Esophagus muscularis mucosa (tissue), 4 donors: ENCODE results near the gene TF.

Experiments
- EP300 ChIP-seq: sonication (generic); formaldehyde crosslinking; IDR thresholded peaks from one replicate; pipeline ENCODE4 v1.6.1; 2017; ENCODE audit warnings: antibody characterized with exemption
- POLR2AphosphoS5 ChIP-seq, 2 donors: sonication (generic); formaldehyde crosslinking; IDR thresholded peaks; one replicate each; pipeline ENCODE4 v1.6.1; 2017; ENCODE audit warnings: antibody characterized with exemption in 2 of 2
- TF ChIP-seq, protein P1 (sequence below), 3 experiments: fragments of 200-600 bp in 2 of 3; fragments of 450-650 bp in 1 of 3; sonication (generic) in 2 of 3; IDR thresholded peaks; one replicate each; pipeline ENCODE4 v1.5.1; 2017 to 2019; ENCODE audit warnings: antibody characterized with exemption in 3 of 3, mild to moderate bottlenecking in 2 of 3, moderate library complexity in 1 of 3

DNA sequence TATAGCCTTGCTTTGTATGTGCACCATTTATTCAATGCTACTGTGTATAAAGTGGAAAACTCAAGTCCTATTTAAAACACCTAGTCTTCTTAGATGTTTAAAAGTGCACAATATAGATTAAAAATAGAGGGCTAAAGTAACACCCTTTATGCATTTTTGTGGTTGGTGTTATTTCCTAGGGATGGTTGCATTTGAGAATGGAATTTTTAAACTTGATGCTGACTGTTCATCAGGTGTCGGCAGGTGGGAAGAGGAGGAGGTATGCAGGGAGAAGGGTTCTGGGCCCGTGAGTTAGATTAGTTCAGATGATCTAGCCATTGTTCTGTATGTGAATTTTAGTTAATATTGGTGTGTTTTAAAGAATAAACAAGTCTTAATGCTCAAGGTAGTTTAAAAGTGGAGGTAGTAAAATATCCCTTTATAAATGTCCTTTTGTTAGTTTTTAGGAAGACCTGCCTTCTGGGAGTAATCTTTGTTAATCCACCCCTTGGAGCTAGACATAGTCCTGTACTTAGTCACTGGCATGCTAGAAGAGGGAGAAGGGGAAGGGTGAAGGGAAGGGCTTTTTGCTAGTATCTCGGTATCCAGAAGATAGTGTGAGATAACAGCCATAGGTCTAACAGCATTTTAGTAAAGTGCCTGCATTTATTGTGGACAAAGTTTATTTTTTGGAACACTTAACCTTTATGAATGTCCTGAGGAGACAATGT lies 51.4 kb downstream of the TF start:
- TF ChIP-seq POLR2AphosphoS5 (IDR thresholded peaks at IDR 0.05) (no peak), EP300 (no peak)
- TF ChIP-seq, protein P1, sequence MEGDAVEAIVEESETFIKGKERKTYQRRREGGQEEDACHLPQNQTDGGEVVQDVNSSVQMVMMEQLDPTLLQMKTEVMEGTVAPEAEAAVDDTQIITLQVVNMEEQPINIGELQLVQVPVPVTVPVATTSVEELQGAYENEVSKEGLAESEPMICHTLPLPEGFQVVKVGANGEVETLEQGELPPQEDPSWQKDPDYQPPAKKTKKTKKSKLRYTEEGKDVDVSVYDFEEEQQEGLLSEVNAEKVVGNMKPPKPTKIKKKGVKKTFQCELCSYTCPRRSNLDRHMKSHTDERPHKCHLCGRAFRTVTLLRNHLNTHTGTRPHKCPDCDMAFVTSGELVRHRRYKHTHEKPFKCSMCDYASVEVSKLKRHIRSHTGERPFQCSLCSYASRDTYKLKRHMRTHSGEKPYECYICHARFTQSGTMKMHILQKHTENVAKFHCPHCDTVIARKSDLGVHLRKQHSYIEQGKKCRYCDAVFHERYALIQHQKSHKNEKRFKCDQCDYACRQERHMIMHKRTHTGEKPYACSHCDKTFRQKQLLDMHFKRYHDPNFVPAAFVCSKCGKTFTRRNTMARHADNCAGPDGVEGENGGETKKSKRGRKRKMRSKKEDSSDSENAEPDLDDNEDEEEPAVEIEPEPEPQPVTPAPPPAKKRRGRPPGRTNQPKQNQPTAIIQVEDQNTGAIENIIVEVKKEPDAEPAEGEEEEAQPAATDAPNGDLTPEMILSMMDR (IDR thresholded peaks at IDR 0.05), result no peak
